Prostate gland (tissue), 2 donors: Measurements from ENCODE around the gene MRM2. TPM values are rescaled to one million over a fixed set of nuclear protein-coding genes. Genes with fewer than 3 reads are reported as not detected.

ENCODE experiments used
- DNase-seq: peaks from one replicate; pipeline ENCODE4 v3.0.0-alpha.2; 2019; ENCODE audit warnings: low spot score
- H3K27ac ChIP-seq, 2 donors: fragments of 200-600 bp; sonication (generic); 2 replicates each; pipeline ENCODE4 v1.5.1; 2017 to 2019
- H3K27me3 ChIP-seq: fragments of 200-600 bp; sonication (generic); replicated peaks from 2 replicates; pipeline ENCODE4 v1.5.1; 2019; ENCODE audit not compliant: insufficient read depth
- H3K36me3 ChIP-seq, 2 donors: fragments of 200-600 bp; sonication (generic); 1 replicate in 1 of 2; 2 replicates in 1 of 2; pipeline versions ENCODE4 v1.5.1 to v1.8.1; 2017 to 2019
- H3K4me1 ChIP-seq: fragments of 200-600 bp; sonication (generic); replicated peaks from 2 replicates; pipeline ENCODE4 v1.5.1; 2019
- H3K4me3 ChIP-seq, 2 donors: fragments of 200-600 bp; sonication (generic); 2 replicates each; pipeline ENCODE4 v1.5.1; 2017 to 2019
- H3K9me3 ChIP-seq: fragments of 200-600 bp; sonication (generic); 2 replicates; pipeline ENCODE4 v1.5.1; 2017
- POLR2A ChIP-seq: fragments of 450-650 bp; IDR thresholded peaks from one replicate; pipeline ENCODE4 v1.6.1; 2016; ENCODE audit warnings: antibody characterized with exemption, mild to moderate bottlenecking
- POLR2AphosphoS5 ChIP-seq: sonication (generic); formaldehyde crosslinking; IDR thresholded peaks from one replicate; pipeline ENCODE4 v1.6.1; 2017; ENCODE audit warnings: antibody characterized with exemption
- WGBS: methylation state at CpG from one replicate; pipeline ENCODE4 v1.1.5; 2018; 5-methylcytosine and 5-hydroxymethylcytosine counted together
- intact Hi-C: fragments of 100-400 bp; cut with DNase I; formaldehyde crosslinking; loops from one replicate; pipeline ENCODE4 v1.14.2; 2022
- total RNA-seq, 2 donors: library from RNA; depleted of rRNA; stranded (reverse); fragments of >200 nt; gene quantifications; one replicate each; pipeline ENCODE4 v1.1.0, GENCODE V29; 2016
- TF ChIP-seq, protein P1 (sequence below), 4 experiments: fragments of 200-600 bp in 2 of 4; fragments of 450-650 bp in 2 of 4; sonication (generic) in 2 of 4; IDR thresholded peaks; 1 replicate in 3 of 4; 2 replicates in 1 of 4; pipeline ENCODE4 v1.5.1; 2016 to 2019; ENCODE audit warnings: antibody characterized with exemption in 4 of 4, mild to moderate bottlenecking in 2 of 4, moderate library complexity in 2 of 4

Gene MRM2
- total RNA-seq, 2 donors from 2014 or later, result 21.8 to 23.0 TPM

DNA sequence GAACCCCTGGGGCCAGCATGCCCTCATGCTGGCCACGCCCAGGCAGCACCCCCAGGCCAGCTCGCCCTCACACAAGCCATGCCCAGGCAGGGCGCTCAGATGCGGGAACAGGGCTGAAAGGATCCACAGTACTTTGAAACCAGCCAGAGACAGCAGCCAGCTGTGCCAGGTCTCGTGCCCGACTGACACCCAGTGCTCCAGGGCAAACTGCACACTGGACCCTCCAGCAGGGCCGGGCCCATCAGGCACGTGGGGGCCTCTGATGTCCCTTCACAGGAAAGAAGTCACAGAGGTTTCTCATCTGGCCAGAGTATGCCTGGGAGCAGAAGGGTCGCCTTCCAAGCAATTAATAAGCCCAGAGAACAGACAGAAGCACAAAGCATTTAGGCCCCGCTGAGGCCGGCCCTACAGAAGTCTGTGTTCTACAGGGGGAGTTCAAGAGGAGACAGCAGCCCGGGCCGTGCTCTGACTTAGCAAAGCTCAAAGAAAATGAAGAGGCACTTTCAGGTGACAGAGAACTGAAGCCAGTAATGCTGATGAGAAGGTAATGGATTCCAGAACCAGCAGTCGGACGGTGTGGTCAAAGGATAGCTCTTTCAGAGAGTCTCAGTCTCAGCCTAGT lies 30.6 kb downstream of the MRM2 start:
- no peak for DNase-seq
- H3K27ac ChIP-seq, result no peak overlapping the region
- intact Hi-C loops, result loop anchor here (5.0 kb wide), 1 partner anchor 549 kb away; no protein-coding TSS in a partner anchor
- 86% methylated on average over 15 of the region's 15 CpGs for WGBS
- H3K9me3 ChIP-seq, result no peaks in the 10 kb centered on the region
- H3K27me3 ChIP-seq, result no peaks in the 10 kb centered on the region
- no peak overlapping the region for H3K4me3 ChIP-seq
- no peaks in the 10 kb centered on the region for H3K4me1 ChIP-seq
- peaks cover 0 to 8% of the 10 kb centered on the region in 2 donors for H3K36me3 ChIP-seq
- TF ChIP-seq POLR2A (no peak), POLR2AphosphoS5 (no peak)
- TF ChIP-seq, protein P1, sequence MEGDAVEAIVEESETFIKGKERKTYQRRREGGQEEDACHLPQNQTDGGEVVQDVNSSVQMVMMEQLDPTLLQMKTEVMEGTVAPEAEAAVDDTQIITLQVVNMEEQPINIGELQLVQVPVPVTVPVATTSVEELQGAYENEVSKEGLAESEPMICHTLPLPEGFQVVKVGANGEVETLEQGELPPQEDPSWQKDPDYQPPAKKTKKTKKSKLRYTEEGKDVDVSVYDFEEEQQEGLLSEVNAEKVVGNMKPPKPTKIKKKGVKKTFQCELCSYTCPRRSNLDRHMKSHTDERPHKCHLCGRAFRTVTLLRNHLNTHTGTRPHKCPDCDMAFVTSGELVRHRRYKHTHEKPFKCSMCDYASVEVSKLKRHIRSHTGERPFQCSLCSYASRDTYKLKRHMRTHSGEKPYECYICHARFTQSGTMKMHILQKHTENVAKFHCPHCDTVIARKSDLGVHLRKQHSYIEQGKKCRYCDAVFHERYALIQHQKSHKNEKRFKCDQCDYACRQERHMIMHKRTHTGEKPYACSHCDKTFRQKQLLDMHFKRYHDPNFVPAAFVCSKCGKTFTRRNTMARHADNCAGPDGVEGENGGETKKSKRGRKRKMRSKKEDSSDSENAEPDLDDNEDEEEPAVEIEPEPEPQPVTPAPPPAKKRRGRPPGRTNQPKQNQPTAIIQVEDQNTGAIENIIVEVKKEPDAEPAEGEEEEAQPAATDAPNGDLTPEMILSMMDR (IDR thresholded peaks at IDR 0.05), result no peak

DNA sequence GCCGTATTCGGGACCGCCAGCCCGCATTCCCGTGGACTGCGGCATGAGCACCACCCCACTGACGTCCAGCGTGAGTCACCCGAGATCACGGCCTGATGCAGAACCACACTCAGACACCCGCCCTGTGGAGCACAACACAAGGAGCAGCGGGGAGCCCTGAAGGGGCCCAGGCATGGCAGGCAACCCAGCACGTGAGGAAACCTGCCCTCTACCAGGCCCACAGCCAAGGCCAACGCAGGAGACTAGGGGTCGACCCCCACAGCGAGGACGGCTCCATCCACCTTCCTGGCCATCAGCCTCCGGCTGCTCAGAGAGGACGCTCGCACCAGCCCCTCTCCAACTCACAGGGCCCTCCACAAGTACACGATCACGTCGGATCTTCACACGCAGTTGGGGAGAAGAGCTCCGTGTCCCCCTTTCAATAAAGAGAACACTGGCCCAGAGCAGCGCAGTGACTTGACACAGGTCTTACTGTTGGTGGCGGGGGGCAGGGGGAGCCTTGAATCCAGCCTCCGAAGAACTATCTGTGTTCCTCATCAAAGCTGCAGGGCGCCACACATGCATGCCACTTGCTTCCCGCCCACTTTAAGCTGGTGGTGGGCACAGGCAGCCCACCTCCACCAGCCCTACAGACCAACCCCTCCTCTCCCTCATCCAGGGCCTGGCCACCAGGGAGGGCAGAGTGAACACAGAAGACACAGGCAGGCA lies 31.3 kb downstream of the MRM2 start:
- TF ChIP-seq POLR2A (no peak), POLR2AphosphoS5 (no peak)
- TF ChIP-seq, protein P1 (IDR thresholded peaks at IDR 0.05), result no peak
- DNase-seq, result no peak
- intact Hi-C loops, result loop anchor here (5.0 kb wide), 1 partner anchor 548 kb away; no protein-coding TSS in a partner anchor
- WGBS, result 91% methylated on average over 30 of the region's 30 CpGs
- Histone ChIP-seq H3K27me3 (no peaks in the 10 kb centered on the region), H3K36me3 (peaks cover 0 to 2% of the 10 kb centered on the region in 2 donors), H3K27ac (no peak overlapping the region), H3K4me3 (no peak overlapping the region), H3K4me1 (no peaks in the 10 kb centered on the region), H3K9me3 (no peaks in the 10 kb centered on the region)

DNA sequence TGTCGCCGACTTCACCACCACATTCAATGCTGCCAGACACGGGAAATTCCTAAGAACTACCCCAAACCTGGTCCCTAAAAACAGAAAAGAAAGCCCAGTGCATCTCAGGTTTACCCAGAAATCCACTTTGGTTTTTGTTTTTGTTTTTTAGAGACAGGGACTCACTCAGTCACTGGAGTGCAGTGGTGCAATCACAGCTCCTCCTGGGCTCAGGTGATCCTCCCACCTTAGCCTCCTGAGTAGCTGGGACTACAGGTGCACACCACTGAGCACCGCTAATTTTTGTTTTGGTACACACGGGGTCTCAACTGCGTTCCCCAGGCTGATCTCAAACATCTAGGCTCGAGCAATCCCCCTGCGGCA lies 32.1 kb downstream of the MRM2 start:
- no peak overlapping the region for H3K4me3 ChIP-seq
- WGBS, result 90% methylated on average over 8 of the region's 8 CpGs
- no peaks in the 10 kb centered on the region for H3K4me1 ChIP-seq
- no peaks in the 10 kb centered on the region for H3K9me3 ChIP-seq
- TF ChIP-seq, protein P1 (IDR thresholded peaks at IDR 0.05), result no peak
- TF ChIP-seq POLR2AphosphoS5, result no peak
- TF ChIP-seq POLR2A, result no peak
- intact Hi-C loops, result loop anchor here (2.0 to 5.0 kb wide), 3 partner anchors 105 to 631 kb away; no protein-coding TSS in a partner anchor
- DNase-seq, result no peak
- no peaks in the 10 kb centered on the region for H3K27me3 ChIP-seq
- H3K27ac ChIP-seq, result no peak overlapping the region
- H3K36me3 ChIP-seq, result no peaks in the 10 kb centered on the region

GRCh38 chr7:2209146-2209960 lies 32.7 kb downstream of the MRM2 start:
- intact Hi-C loops, result loop anchor here (2.0 kb wide), 2 partner anchors 105 to 631 kb away; no protein-coding TSS in a partner anchor

More at GRCh38 chr7:2209146-2209960, 32.7 kb downstream of the MRM2 start:
- no peak overlapping the region for H3K27ac ChIP-seq
- H3K9me3 ChIP-seq, result no peaks in the 10 kb centered on the region
- no peaks in the 10 kb centered on the region for H3K36me3 ChIP-seq
- WGBS, result 46% methylated on average over 19 of the region's 21 CpGs
- DNase-seq, result peak; percentile 61
- H3K27me3 ChIP-seq, result no peaks in the 10 kb centered on the region
- no peak for TF ChIP-seq POLR2A
- TF ChIP-seq, protein P1 (IDR thresholded peaks at IDR 0.05), result peak; percentile 44 to 85 (median 68)
- H3K4me3 ChIP-seq, result no peak overlapping the region
- no peaks in the 10 kb centered on the region for H3K4me1 ChIP-seq
